ENCODE measurements around the gene YY1. TPM values are rescaled to one million over a fixed set of nuclear protein-coding genes. Genes with fewer than 3 reads are reported as not detected.

The YY1 gene
- total and polyA plus RNA-seq, 2 of the 4 experiments (the other 2 are of a cell fraction) = 21.7 to 29.9 TPM

- TF ChIP-seq MAZ (IDR thresholded peaks at IDR 0.05; ENCODE audit: borderline replicate concordance, low read depth, low read length) (no peak), BHLHE40 (IDR thresholded peaks at IDR 0.05; ENCODE audit: low read depth, low read length) (no peak)
Observed at GRCh38 chr14:100305324-100306100, 66.6 kb downstream of the YY1 start (continued).

GRCh38 chr14:100306101-100306997, 67.4 kb downstream of the YY1 start, which contains the start of gene SLC25A29:
SLC25A29 (minus strand) TSS chr14:100306444; CDS start chr14:100306232, 212 bp downstream.
- H4K20me1 ChIP-seq (ENCODE audit: insufficient read depth, low read length) = peaks cover 35% of the 10 kb centered on the region
- no TSS peak for BruUV-seq (replicated peaks)
- peaks cover 4% of the 10 kb centered on the region for H3K9me1 ChIP-seq (ENCODE audit: insufficient read depth, low read length)
- peaks cover 15% of the 10 kb centered on the region; the same call in 1 of the 2 replicates for H3K4me1 ChIP-seq (ENCODE audit: control insufficient read depth, insufficient read depth, low read length)
- peak within 1 kb of the TSS; percentile 90 for H3K14ac ChIP-seq (replicated peaks; ENCODE audit: low read depth, low read length)
- H3K4ac ChIP-seq (ENCODE audit: low read depth, low read length) = peak within 1 kb of the TSS; percentile 79
- ATAC-seq (ENCODE audit: low read depth) (peak; percentile 91), DNase-seq (peak; percentile 78)
- peaks cover 12 to 59% of the 10 kb centered on the region in 2 experiments for H3K79me1 ChIP-seq (ENCODE audit: low read depth in 1 of 2, low read length in 2 of 2)
- no peaks in the 10 kb centered on the region for H3K9me3 ChIP-seq (ENCODE audit: control insufficient read depth, insufficient read depth, low read length)
- H3K56ac ChIP-seq (ENCODE audit: extremely low read depth, insufficient read depth, low read length) = peak within 1 kb of the TSS; percentile 59
- dilution Hi-C loops (cut with HindIII; ENCODE audit: low sequenced_read_pairs, unreplicated experiment) (no loop called here), in situ Hi-C loops (cut with MboI; ENCODE audit: low sequenced_read_pairs) (no loop called here), intact Hi-C loops (cut with micrococcal nuclease) (loop anchor here (2.0 to 5.0 kb wide), 3 partner anchors 36 to 70 kb away; partner anchors contain the start of gene WDR25)
- peak within 1 kb of the TSS; percentile 98 for H2AK9ac ChIP-seq (replicated peaks; ENCODE audit: low read depth, low read length, poor library complexity)
- H3K4me2 ChIP-seq (ENCODE audit: low read depth, low read length) = peak within 1 kb of the TSS; percentile 94
- ChIA-PET POLR2A (ENCODE audit: unreplicated experiment) (no interaction called here), CTCF (no interaction called here)
- H3K18ac ChIP-seq (ENCODE audit: low read depth, low read length) = peak within 1 kb of the TSS; percentile 42; the same call in 1 of the 2 replicates
- peak within 1 kb of the TSS; percentile 84 for H2BK5ac ChIP-seq (ENCODE audit: low read depth, low read length, poor library complexity, severe bottlenecking)
- H3K9ac ChIP-seq (ENCODE audit: low read depth, low read length) = peak within 1 kb of the TSS; percentile 92
- peak within 1 kb of the TSS; percentile 79 for H4K91ac ChIP-seq (ENCODE audit: insufficient read depth, low read depth, low read length)
- H2BK15ac ChIP-seq (ENCODE audit: low read depth, low read length) = no peak within 1 kb of the TSS
- peak within 1 kb of the TSS; percentile 79 to 82 for H4K8ac ChIP-seq (ENCODE audit: low read depth in 2 of 2, low read length in 2 of 2)
- H2BK120ac ChIP-seq (ENCODE audit: low read depth, low read length) = peak within 1 kb of the TSS; percentile 52
- H2BK20ac ChIP-seq (ENCODE audit: low read depth, low read length) = no peak within 1 kb of the TSS; the same call in 1 of the 2 replicates
- peak within 1 kb of the TSS; percentile 98 for H2AFZ ChIP-seq (replicated peaks; ENCODE audit: low read length, poor library complexity)
- WGBS, 2 experiments (ENCODE audit: extremely low coverage in 2 of 2, insufficient read length in 1 of 2) = 0% methylated on average over 70 of the region's 131 CpGs; no CpG with 5 or more reads in 1 of the 2 experiments
- H4K5ac ChIP-seq (ENCODE audit: low read depth, low read length) = peak within 1 kb of the TSS; percentile 90
- H3K27me3 ChIP-seq (ENCODE audit: control insufficient read depth, insufficient read depth, low read length) = no peaks in the 10 kb centered on the region
- peak within 1 kb of the TSS; percentile 88 for H3K4me3 ChIP-seq (ENCODE audit: insufficient read depth, low read depth, low read length)
- peak within 1 kb of the TSS; percentile 88 for H3K27ac ChIP-seq (ENCODE audit: insufficient read depth, low read length)
- H3K23ac ChIP-seq (ENCODE audit: low read depth, low read length) = peak within 1 kb of the TSS; percentile 89
- peak within 1 kb of the TSS; percentile 76 for H2AK5ac ChIP-seq (ENCODE audit: low read depth, low read length)
- peaks cover 7% of the 10 kb centered on the region; the same call in 1 of the 2 replicates for H3K36me3 ChIP-seq (ENCODE audit: control insufficient read depth, insufficient read depth, low read length)
- TF ChIP-seq POLR2A (IDR thresholded peaks at IDR 0.05; ENCODE audit: low read depth, low read length) = peak; percentile 56; the same call in 1 of the 2 replicates
- TF ChIP-seq MAZ (IDR thresholded peaks at IDR 0.05; ENCODE audit: borderline replicate concordance, low read depth, low read length) = peak; percentile 97
- no peak for TF ChIP-seq CTCF (conservative IDR thresholded peaks at IDR 0.05; ENCODE audit: low read depth, low read length)
- TF ChIP-seq MXI1 (IDR thresholded peaks at IDR 0.05; ENCODE audit: borderline replicate concordance, low read depth, low read length) = peak; percentile 57; the same call in 1 of the 2 replicates
- TF ChIP-seq SMC3 (IDR thresholded peaks at IDR 0.05; ENCODE audit: low read depth, low read length) = no peak
- 0 out of 2 replicates have a peak, but pooled peaks have one; percentile 32 for TF ChIP-seq USF2 (IDR thresholded peaks at IDR 0.05; ENCODE audit: low read depth, low read length)
- TF ChIP-seq CHD1 (IDR thresholded peaks at IDR 0.05; ENCODE audit: low read depth, low read length) = no peak
- no peak for TF ChIP-seq FOS (IDR thresholded peaks at IDR 0.05; ENCODE audit: low read depth, low read length)
- peak; percentile 86 for TF ChIP-seq CEBPB (IDR thresholded peaks at IDR 0.05; ENCODE audit: low read depth, low read length)
